HepG2 (cell line): ENCODE results near the gene NDUFS2. TPM values are rescaled to one million over a fixed set of nuclear protein-coding genes. Genes with fewer than 3 reads are reported as not detected.

Source experiments
- AGO2 ChIP-seq: fragments of 200-400 bp; formaldehyde crosslinking; optimal IDR thresholded peaks from 2 replicates; pipeline ENCODE3; 2017; ENCODE audit warnings: mild to moderate bottlenecking, low read depth, low read length, moderate library complexity
- ATF2 ChIP-seq: sonication (generic); formaldehyde crosslinking; IDR thresholded peaks from 2 replicates; pipeline ENCODE4 v1.4.0; 2020; ENCODE audit warnings: missing genetic modification reagents
- DZIP1 ChIP-seq: sonication (generic); formaldehyde crosslinking; IDR thresholded peaks from 2 replicates; pipeline ENCODE4 v1.5.0; 2020; ENCODE audit warnings: mild to moderate bottlenecking, missing genetic modification reagents
- HES4 ChIP-seq: sonication (generic); formaldehyde crosslinking; IDR thresholded peaks from 2 replicates; pipeline ENCODE4 v1.9.0; 2021; ENCODE audit warnings: mild to moderate bottlenecking, missing genetic modification reagents, borderline replicate concordance
- ISX ChIP-seq: sonication (generic); formaldehyde crosslinking; conservative IDR thresholded peaks from 2 replicates; pipeline ENCODE4 v1.5.0; 2020; ENCODE audit warnings: missing genetic modification reagents
- KLF13 ChIP-seq: sonication (generic); formaldehyde crosslinking; IDR thresholded peaks from 2 replicates; pipeline ENCODE4 v1.4.0; 2020; ENCODE audit warnings: mild to moderate bottlenecking, missing genetic modification reagents
- MLXIP ChIP-seq: sonication (generic); formaldehyde crosslinking; IDR thresholded peaks from 2 replicates; pipeline ENCODE4 v1.9.0; 2021; ENCODE audit warnings: missing genetic modification reagents, borderline replicate concordance
- NFIC ChIP-seq: IDR thresholded peaks from 2 replicates; pipeline ENCODE4 v1.6.1; 2012; ENCODE audit warnings: mild to moderate bottlenecking, low read length, inconsistent platforms
- PAX8 ChIP-seq: sonication (generic); formaldehyde crosslinking; IDR thresholded peaks from 2 replicates; pipeline ENCODE4 v1.8.0; 2022; ENCODE audit warnings: mild to moderate bottlenecking, missing genetic modification reagents, borderline replicate concordance
- PHF5A ChIP-seq: IDR thresholded peaks from one replicate; pipeline ENCODE4 v1.6.1; 2018; ENCODE audit warnings: low read depth, missing genetic modification reagents; ENCODE audit not compliant: unreplicated experiment
- TAF15 ChIP-seq: fragments of 200-400 bp; formaldehyde crosslinking; IDR thresholded peaks from one replicate; pipeline ENCODE4 v1.6.1; 2018; ENCODE audit warnings: mild to moderate bottlenecking, low read depth, low read length; ENCODE audit not compliant: poor library complexity, severe bottlenecking
- ZNF451 ChIP-seq: sonication (generic); formaldehyde crosslinking; IDR thresholded peaks from 2 replicates; pipeline ENCODE4 v1.5.0; 2020; ENCODE audit warnings: mild to moderate bottlenecking, missing genetic modification reagents
- ZNF646 ChIP-seq: sonication (generic); formaldehyde crosslinking; IDR thresholded peaks from 2 replicates; pipeline ENCODE4 v1.9.0; 2021; ENCODE audit warnings: mild to moderate bottlenecking, missing genetic modification reagents
- polyA plus RNA-seq, 8 experiments: library from polyadenylated mRNA; depleted of rRNA in 3 of 8; stranded (reverse) in 7 of 8; unstranded in 1 of 8; fragments of >200 nt; fragmentation: Illumina TruSeq in 4 of 8; extraction: Trizol in 4 of 8; gene quantifications; 2 replicates each; pipeline versions ENCODE4 v1.2.1 to v1.2.3, GENCODE V29; 2011 to 2016; ENCODE audit warnings: low read depth in 4 of 8, missing spikeins in 1 of 8, mixed read lengths in 1 of 8; ENCODE audit not compliant: insufficient read depth in 1 of 8
- total RNA-seq, 5 experiments: library from RNA; depleted of rRNA; stranded (reverse); fragments of >200 nt; fragmentation: Illumina TruSeq; extraction: Trizol; gene quantifications; 2 replicates each; pipeline ENCODE4 v1.2.3, GENCODE V29; 2016; ENCODE audit warnings: low read depth in 1 of 5

Gene NDUFS2
- total and polyA plus RNA-seq, 2 of the 13 experiments (the other 11 are each of a cell fraction or from before 2014, with no cell fraction given): 89.9 to 118 TPM

GRCh38 chr1:161225534-161226319 is 23.6 kb downstream of the NDUFS2 start, which contains the start of gene TOMM40L (continued):
- TF ChIP-seq PHF5A (peak; percentile 63), HES4 (CRISPR knock-in tag) (no peak), TAF15 (no peak), ZNF646 (CRISPR knock-in tag) (no peak), PAX8 (CRISPR knock-in tag) (no peak), AGO2 (no peak), ATF2 (CRISPR knock-in tag) (0 out of 2 replicates have a peak, but pooled peaks have one; percentile 24), ISX (CRISPR knock-in tag) (no peak), ZNF451 (CRISPR knock-in tag) (no peak), MLXIP (CRISPR knock-in tag) (no peak), NFIC (no peak), KLF13 (CRISPR knock-in tag) (no peak), DZIP1 (no peak)
